Peyer's patch (tissue), 4 donors: Measurements from ENCODE around the gene CTXND1. TPM values are rescaled to one million over a fixed set of nuclear protein-coding genes. Genes with fewer than 3 reads are reported as not detected.

Source experiments
- DNase-seq, 3 donors: peaks; one replicate each; pipeline ENCODE4 v3.0.0-alpha.2; 2017 to 2019
- H3K27ac ChIP-seq, 4 donors: fragments of 200-600 bp; sonication (generic); one replicate each; pipeline ENCODE4 v1.5.1; 2016 to 2019
- H3K27me3 ChIP-seq, 2 donors: fragments of 200-600 bp; sonication (generic); one replicate each; pipeline ENCODE4 v1.5.1; 2019
- H3K36me3 ChIP-seq, 3 donors: fragments of 200-600 bp; sonication (generic); one replicate each; pipeline ENCODE4 v1.5.1; 2016 to 2019
- H3K4me1 ChIP-seq, 4 donors: fragments of 200-600 bp; sonication (generic); one replicate each; pipeline ENCODE4 v1.5.1; 2016 to 2019
- H3K4me3 ChIP-seq, 4 donors: fragments of 200-600 bp; sonication (generic); 1 replicate in 3 of 4; 2 replicates in 1 of 4; pipeline ENCODE4 v1.5.1; 2016 to 2019; ENCODE audit warnings: mild to moderate bottlenecking in 1 of 4
- H3K9me3 ChIP-seq, 4 donors: fragments of 200-600 bp; sonication (generic); one replicate each; pipeline ENCODE4 v1.5.1; 2016 to 2019; ENCODE audit warnings: mild to moderate bottlenecking in 1 of 4
- CTCF ChIP-seq, 6 experiments: fragments of 450-650 bp in 4 of 6; fragments of 200-600 bp in 2 of 6; sonication (generic) in 1 of 6; IDR thresholded peaks; one replicate each; pipeline ENCODE4 v1.5.1; 2017 to 2019; ENCODE audit warnings: antibody characterized with exemption in 6 of 6, mild to moderate bottlenecking in 3 of 6, moderate library complexity in 1 of 6
- POLR2A ChIP-seq, 2 donors: fragments of 450-650 bp; IDR thresholded peaks; one replicate each; pipeline ENCODE4 v1.5.1; 2017; ENCODE audit warnings: antibody characterized with exemption in 2 of 2, mild to moderate bottlenecking in 2 of 2, moderate library complexity in 2 of 2
- total RNA-seq, 4 donors: library from RNA; depleted of rRNA; stranded (reverse); fragments of >200 nt; gene quantifications; one replicate each; pipeline ENCODE4 v1.1.0, GENCODE V29; 2016

CTXND1 gene
- total RNA-seq, 4 donors from 2014 or later = 0.53 to 5.0 (median 0.54) TPM; not detected in 1

GRCh38 chr15:80217327-80217900 lies 34.6 kb downstream of the CTXND1 start:
- no peak overlapping the region for H3K27ac ChIP-seq
- H3K4me3 ChIP-seq = no peak overlapping the region
- DNase-seq = no peak
- TF ChIP-seq CTCF (IDR thresholded peaks at IDR 0.05) (no peak), POLR2A (IDR thresholded peaks at IDR 0.05) (no peak)
- H3K27me3 ChIP-seq = no peaks in the 10 kb centered on the region
- no peaks in the 10 kb centered on the region for H3K4me1 ChIP-seq
- H3K36me3 ChIP-seq = no peaks in the 10 kb centered on the region
- H3K9me3 ChIP-seq = no peaks in the 10 kb centered on the region

- no peak for TF ChIP-seq POLR2A (IDR thresholded peaks at IDR 0.05)
- TF ChIP-seq CTCF (IDR thresholded peaks at IDR 0.05) = no peak
- H3K27me3 ChIP-seq = no peaks in the 10 kb centered on the region
- no peaks in the 10 kb centered on the region for H3K4me1 ChIP-seq
- no peak overlapping the region for H3K4me3 ChIP-seq
- no peaks in the 10 kb centered on the region for H3K9me3 ChIP-seq
- H3K27ac ChIP-seq = no peak overlapping the region
- H3K36me3 ChIP-seq = no peaks in the 10 kb centered on the region
- DNase-seq = no peak
Measured at GRCh38 chr15:80216911-80217310, 35.1 kb downstream of the CTXND1 start.

GRCh38 chr15:80216141-80216540 lies 35.9 kb downstream of the CTXND1 start:
- no peaks in the 10 kb centered on the region for H3K9me3 ChIP-seq
- no peaks in the 10 kb centered on the region for H3K36me3 ChIP-seq
- no peak overlapping the region for H3K4me3 ChIP-seq
- no peak overlapping the region for H3K27ac ChIP-seq
- TF ChIP-seq POLR2A (IDR thresholded peaks at IDR 0.05) (no peak), CTCF (IDR thresholded peaks at IDR 0.05) (no peak)
- no peaks in the 10 kb centered on the region for H3K27me3 ChIP-seq
- H3K4me1 ChIP-seq = no peaks in the 10 kb centered on the region
- DNase-seq = no peak

- no peaks in the 10 kb centered on the region for H3K27me3 ChIP-seq
- no peaks in the 10 kb centered on the region for H3K36me3 ChIP-seq
- H3K27ac ChIP-seq = no peak overlapping the region
- H3K4me1 ChIP-seq = no peaks in the 10 kb centered on the region
- TF ChIP-seq POLR2A (IDR thresholded peaks at IDR 0.05) = no peak
- no peak for TF ChIP-seq CTCF (IDR thresholded peaks at IDR 0.05)
- H3K9me3 ChIP-seq = no peaks in the 10 kb centered on the region
- DNase-seq = no peak
- H3K4me3 ChIP-seq = no peak overlapping the region
Measured at GRCh38 chr15:80214910-80215309, 37.1 kb downstream of the CTXND1 start.

GRCh38 chr15:80211976-80212375 lies 40.0 kb downstream of the CTXND1 start:
- no peaks in the 10 kb centered on the region for H3K27me3 ChIP-seq
- no peaks in the 10 kb centered on the region for H3K9me3 ChIP-seq
- H3K36me3 ChIP-seq = no peaks in the 10 kb centered on the region
- no peak overlapping the region for H3K4me3 ChIP-seq
- no peak for DNase-seq
- H3K4me1 ChIP-seq = no peaks in the 10 kb centered on the region
- TF ChIP-seq CTCF (IDR thresholded peaks at IDR 0.05) = no peak
- TF ChIP-seq POLR2A (IDR thresholded peaks at IDR 0.05) = no peak
- no peak overlapping the region for H3K27ac ChIP-seq
